ENCODE results near the gene RPL9.
"Not testable (repeated sequence)": the region's sequence is repeated elsewhere in the genome, so short reads cannot be mapped to it uniquely, and the experiment has no call there.

DNA sequence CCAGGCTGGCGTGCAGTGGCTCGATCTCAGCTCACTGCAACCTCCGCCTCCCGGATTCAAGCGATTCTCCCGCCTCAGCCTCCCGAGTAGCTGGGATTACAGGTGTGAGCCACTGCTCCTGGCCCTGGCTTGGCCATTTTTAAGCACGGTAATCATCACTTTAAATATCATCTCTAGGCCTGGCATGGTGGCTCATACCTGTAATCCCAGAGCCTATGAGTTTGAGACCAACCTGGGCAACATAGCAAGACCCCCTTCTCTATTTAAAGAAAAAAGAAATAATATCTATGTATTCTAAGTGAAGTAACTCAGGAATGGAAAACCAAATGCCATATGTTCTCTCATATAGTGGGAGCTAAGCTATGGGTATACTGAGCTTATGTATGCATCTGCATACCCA lies 47.2 kb downstream of the RPL9 start:
- TF ChIP-seq, protein P1, sequence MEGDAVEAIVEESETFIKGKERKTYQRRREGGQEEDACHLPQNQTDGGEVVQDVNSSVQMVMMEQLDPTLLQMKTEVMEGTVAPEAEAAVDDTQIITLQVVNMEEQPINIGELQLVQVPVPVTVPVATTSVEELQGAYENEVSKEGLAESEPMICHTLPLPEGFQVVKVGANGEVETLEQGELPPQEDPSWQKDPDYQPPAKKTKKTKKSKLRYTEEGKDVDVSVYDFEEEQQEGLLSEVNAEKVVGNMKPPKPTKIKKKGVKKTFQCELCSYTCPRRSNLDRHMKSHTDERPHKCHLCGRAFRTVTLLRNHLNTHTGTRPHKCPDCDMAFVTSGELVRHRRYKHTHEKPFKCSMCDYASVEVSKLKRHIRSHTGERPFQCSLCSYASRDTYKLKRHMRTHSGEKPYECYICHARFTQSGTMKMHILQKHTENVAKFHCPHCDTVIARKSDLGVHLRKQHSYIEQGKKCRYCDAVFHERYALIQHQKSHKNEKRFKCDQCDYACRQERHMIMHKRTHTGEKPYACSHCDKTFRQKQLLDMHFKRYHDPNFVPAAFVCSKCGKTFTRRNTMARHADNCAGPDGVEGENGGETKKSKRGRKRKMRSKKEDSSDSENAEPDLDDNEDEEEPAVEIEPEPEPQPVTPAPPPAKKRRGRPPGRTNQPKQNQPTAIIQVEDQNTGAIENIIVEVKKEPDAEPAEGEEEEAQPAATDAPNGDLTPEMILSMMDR (conservative IDR thresholded peaks at IDR 0.05; ENCODE audit: low read depth, low read length): not testable (repeated sequence)
- not testable (repeated sequence) for TF ChIP-seq EZH2 (IDR thresholded peaks at IDR 0.05; ENCODE audit: borderline replicate concordance, low read depth, low read length, poor library complexity, severe bottlenecking)
